Mammary epithelial cell (primary cell): ENCODE data around the gene NOLC1.

Experiments
- CTCF ChIP-seq, 2 donors: IDR thresholded peaks in 1 of 2; conservative IDR thresholded peaks in 1 of 2; 2 replicates each; pipeline ENCODE4 v1.5.1; 2011 to 2012; ENCODE audit warnings: inconsistent platforms in 2 of 2, low read length in 2 of 2, mild to moderate bottlenecking in 2 of 2, control low read depth in 1 of 2, low read depth in 1 of 2; ENCODE audit not compliant: insufficient read depth in 1 of 2; ENCODE audit errors: extremely low read depth in 1 of 2
- EZH2 ChIP-seq: IDR thresholded peaks from 2 replicates; pipeline ENCODE4 v1.6.1; 2012; ENCODE audit warnings: low read length, inconsistent platforms, borderline replicate concordance

- TF ChIP-seq CTCF (conservative IDR thresholded peaks at IDR 0.05 in 1 of 2, IDR thresholded peaks at IDR 0.05 in 1 of 2; ENCODE audit: extremely low read depth in 1 of 2, insufficient read depth in 1 of 2, low read depth in 1 of 2, low read length in 2 of 2): no peak
- no peak for TF ChIP-seq EZH2
These were observed 36.2 kb downstream of the NOLC1 start for GRCh38 chr10:102188298-102188940.
